Progenitor cell of endocrine pancreas (in vitro differentiated cells): ENCODE data around the gene ADAMTSL5. TPM values are rescaled to one million over a fixed set of nuclear protein-coding genes. Genes with fewer than 3 reads are reported as not detected.

Source experiments
- DNase-seq: peaks from one replicate; pipeline ENCODE4 v3.0.0; 2021; ENCODE audit warnings: low spot score; ENCODE audit not compliant: unreplicated experiment
- H3K27ac Mint-ChIP-seq: 2 replicates; pipeline ENCODE4 v1.8.0; 2021; ENCODE audit warnings: mild to moderate bottlenecking, moderate library complexity, mixed read lengths
- H3K27me3 Mint-ChIP-seq: 2 replicates; pipeline ENCODE4 v1.8.0; 2021; ENCODE audit warnings: mixed read lengths
- H3K36me3 Mint-ChIP-seq: 2 replicates; pipeline ENCODE4 v1.8.0; 2022; ENCODE audit warnings: mixed read lengths; ENCODE audit not compliant: insufficient read depth
- H3K4me1 Mint-ChIP-seq: 2 replicates; pipeline ENCODE4 v1.8.0; 2021; ENCODE audit warnings: low read depth, mixed read lengths
- H3K4me3 Mint-ChIP-seq: 2 replicates; pipeline ENCODE4 v1.8.0; 2021; ENCODE audit warnings: low read depth, mild to moderate bottlenecking, moderate library complexity, mixed read lengths
- H3K9me3 Mint-ChIP-seq: 2 replicates; pipeline ENCODE4 v1.8.0; 2021; ENCODE audit warnings: low read depth, mixed read lengths
- total RNA-seq: library from RNA; stranded (reverse); gene quantifications from 2 replicates; pipeline ENCODE4 v1.2.1, GENCODE V29; 2021
- TF ChIP-seq, protein P1 (sequence below): fragments of 200-600 bp; sonication (generic); IDR thresholded peaks from one replicate; pipeline ENCODE4 v1.5.0; 2021; ENCODE audit warnings: antibody characterized with exemption, mild to moderate bottlenecking; ENCODE audit not compliant: unreplicated experiment

Gene ADAMTSL5
- total RNA-seq, 1 donor from 2014 or later: 2.3 TPM

DNA sequence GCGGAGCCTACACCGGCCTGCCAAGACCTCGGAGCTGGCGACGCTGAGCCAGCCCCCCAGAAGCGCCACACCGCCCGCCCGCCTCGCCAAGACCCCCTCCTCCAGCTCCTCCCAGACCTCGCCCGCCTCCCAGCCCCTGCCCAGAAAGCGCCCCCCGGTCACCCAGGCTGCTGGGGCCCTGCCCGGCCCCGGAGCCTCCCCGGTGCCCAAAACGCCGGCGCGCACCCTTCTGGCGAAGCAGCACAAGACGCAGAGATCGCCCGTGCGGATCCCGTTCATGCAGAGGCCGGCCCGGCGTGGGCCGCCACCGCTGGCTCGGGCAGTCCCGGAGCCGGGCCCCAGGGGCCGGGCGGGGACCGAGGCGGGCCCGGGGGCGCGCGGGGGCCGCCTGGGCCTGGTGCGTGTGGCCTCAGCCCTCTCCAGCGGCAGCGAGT is 44.0 kb downstream of the ADAMTSL5 start:
- H3K4me3 Mint-ChIP-seq: no peak overlapping the region
- H3K36me3 Mint-ChIP-seq: no peaks in the 10 kb centered on the region
- DNase-seq: no peak
- TF ChIP-seq, protein P1, sequence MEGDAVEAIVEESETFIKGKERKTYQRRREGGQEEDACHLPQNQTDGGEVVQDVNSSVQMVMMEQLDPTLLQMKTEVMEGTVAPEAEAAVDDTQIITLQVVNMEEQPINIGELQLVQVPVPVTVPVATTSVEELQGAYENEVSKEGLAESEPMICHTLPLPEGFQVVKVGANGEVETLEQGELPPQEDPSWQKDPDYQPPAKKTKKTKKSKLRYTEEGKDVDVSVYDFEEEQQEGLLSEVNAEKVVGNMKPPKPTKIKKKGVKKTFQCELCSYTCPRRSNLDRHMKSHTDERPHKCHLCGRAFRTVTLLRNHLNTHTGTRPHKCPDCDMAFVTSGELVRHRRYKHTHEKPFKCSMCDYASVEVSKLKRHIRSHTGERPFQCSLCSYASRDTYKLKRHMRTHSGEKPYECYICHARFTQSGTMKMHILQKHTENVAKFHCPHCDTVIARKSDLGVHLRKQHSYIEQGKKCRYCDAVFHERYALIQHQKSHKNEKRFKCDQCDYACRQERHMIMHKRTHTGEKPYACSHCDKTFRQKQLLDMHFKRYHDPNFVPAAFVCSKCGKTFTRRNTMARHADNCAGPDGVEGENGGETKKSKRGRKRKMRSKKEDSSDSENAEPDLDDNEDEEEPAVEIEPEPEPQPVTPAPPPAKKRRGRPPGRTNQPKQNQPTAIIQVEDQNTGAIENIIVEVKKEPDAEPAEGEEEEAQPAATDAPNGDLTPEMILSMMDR: no peak
- H3K27me3 Mint-ChIP-seq: peaks cover 25% of the 10 kb centered on the region
- H3K4me1 Mint-ChIP-seq: peaks cover 2% of the 10 kb centered on the region
- no peak overlapping the region for H3K27ac Mint-ChIP-seq
- no peaks in the 10 kb centered on the region for H3K9me3 Mint-ChIP-seq

DNA sequence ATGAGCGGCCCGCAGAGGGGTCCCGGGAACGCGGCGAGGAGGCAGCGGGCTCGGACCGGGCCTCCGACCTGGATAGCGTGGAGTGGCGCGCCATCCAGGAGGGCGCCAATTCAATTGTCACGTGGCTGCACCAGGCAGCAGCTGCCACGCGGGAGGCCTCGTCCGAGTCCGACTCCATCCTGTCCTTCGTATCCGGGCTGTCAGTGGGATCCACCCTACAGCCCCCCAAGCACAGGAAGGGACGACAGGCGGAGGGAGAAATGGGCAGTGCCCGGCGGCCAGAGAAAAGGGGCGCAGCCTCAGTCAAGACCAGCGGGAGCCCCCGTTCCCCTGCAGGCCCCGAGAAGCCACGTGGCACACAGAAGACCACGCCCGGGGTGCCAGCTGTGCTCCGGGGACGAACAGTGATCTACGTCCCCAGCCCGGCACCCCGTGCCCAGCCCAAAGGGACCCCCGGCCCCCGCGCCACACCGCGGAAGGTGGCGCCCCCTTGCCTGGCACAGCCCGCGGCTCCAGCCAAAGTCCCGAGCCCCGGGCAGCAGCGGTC is 44.5 kb downstream of the ADAMTSL5 start:
- TF ChIP-seq, protein P1: no peak

GRCh38 chr19:1467490-1468273 is 45.1 kb downstream of the ADAMTSL5 start:
- Mint-ChIP-seq H3K27ac (no peak overlapping the region), H3K36me3 (no peaks in the 10 kb centered on the region), H3K4me3 (no peak overlapping the region), H3K4me1 (peaks cover 2% of the 10 kb centered on the region), H3K27me3 (peaks cover 18% of the 10 kb centered on the region), H3K9me3 (no peaks in the 10 kb centered on the region)
- no peak for DNase-seq
- TF ChIP-seq, protein P1: no peak

More for the DNA sequence above, 44.5 kb downstream of the ADAMTSL5 start:
- Mint-ChIP-seq H3K27ac (no peak overlapping the region), H3K9me3 (no peaks in the 10 kb centered on the region), H3K4me1 (peaks cover 2% of the 10 kb centered on the region), H3K4me3 (no peak overlapping the region), H3K27me3 (peaks cover 23% of the 10 kb centered on the region), H3K36me3 (no peaks in the 10 kb centered on the region)
- no peak for DNase-seq

DNA sequence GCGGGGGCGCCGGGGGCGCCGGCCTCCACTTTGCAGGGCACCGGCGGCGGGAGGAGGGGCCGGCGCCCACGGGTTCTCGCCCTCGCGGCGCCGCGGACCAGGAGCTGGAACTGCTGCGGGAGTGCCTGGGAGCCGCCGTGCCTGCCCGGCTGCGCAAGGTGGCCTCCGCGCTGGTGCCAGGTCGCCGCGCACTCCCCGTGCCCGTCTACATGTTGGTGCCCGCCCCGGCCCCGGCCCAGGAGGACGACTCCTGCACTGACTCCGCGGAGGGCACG is 45.7 kb downstream of the ADAMTSL5 start:
- Mint-ChIP-seq H3K36me3 (no peaks in the 10 kb centered on the region), H3K4me3 (no peak overlapping the region), H3K4me1 (peaks cover 2% of the 10 kb centered on the region), H3K27me3 (peaks cover 17% of the 10 kb centered on the region), H3K27ac (no peak overlapping the region), H3K9me3 (no peaks in the 10 kb centered on the region)
- TF ChIP-seq, protein P1: no peak
- no peak for DNase-seq

DNA sequence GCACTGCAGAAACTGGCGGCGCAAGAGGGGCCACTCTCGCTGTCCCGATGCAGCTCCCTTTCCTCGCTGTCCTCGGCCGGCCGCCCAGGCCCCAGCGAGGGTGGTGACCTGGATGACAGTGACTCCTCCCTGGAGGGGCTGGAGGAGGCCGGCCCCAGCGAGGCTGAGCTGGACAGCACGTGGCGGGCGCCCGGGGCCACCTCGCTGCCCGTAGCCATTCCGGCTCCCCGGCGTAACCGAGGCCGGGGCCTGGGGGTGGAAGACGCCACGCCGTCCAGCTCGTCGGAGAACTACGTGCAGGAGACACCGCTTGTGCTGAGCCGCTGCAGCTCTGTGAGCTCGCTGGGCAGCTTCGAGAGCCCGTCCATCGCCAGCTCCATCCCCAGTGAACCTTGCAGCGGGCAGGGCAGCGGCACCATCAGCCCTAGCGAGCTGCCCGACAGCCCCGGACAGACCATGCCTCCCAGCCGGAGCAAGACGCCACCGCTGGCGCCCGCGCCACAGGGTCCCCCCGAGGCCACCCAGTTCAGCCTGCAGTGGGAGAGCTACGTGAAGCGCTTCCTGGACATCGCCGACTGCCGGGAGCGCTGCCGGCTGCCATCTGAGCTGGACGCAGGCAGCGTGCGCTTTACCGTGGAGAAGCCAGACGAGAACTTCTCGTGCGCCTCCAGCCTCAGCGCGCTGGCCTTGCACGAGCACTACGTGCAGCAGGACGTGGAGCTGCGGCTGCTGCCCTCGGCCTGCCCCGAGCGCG is 46.2 kb downstream of the ADAMTSL5 start:
- no peak overlapping the region for H3K4me3 Mint-ChIP-seq
- DNase-seq: no peak
- peaks cover 12% of the 10 kb centered on the region for H3K27me3 Mint-ChIP-seq
- TF ChIP-seq, protein P1: no peak
- no peak overlapping the region for H3K27ac Mint-ChIP-seq
- H3K36me3 Mint-ChIP-seq: no peaks in the 10 kb centered on the region
- peaks cover 2% of the 10 kb centered on the region for H3K4me1 Mint-ChIP-seq
- no peaks in the 10 kb centered on the region for H3K9me3 Mint-ChIP-seq
